ENCODE results near the gene BTBD16. TPM values are rescaled to one million over a fixed set of nuclear protein-coding genes. Genes with fewer than 3 reads are reported as not detected.

The BTBD16 gene
- total RNA-seq, 1 donor from 2014 or later = not detected

- TF ChIP-seq, protein P1, sequence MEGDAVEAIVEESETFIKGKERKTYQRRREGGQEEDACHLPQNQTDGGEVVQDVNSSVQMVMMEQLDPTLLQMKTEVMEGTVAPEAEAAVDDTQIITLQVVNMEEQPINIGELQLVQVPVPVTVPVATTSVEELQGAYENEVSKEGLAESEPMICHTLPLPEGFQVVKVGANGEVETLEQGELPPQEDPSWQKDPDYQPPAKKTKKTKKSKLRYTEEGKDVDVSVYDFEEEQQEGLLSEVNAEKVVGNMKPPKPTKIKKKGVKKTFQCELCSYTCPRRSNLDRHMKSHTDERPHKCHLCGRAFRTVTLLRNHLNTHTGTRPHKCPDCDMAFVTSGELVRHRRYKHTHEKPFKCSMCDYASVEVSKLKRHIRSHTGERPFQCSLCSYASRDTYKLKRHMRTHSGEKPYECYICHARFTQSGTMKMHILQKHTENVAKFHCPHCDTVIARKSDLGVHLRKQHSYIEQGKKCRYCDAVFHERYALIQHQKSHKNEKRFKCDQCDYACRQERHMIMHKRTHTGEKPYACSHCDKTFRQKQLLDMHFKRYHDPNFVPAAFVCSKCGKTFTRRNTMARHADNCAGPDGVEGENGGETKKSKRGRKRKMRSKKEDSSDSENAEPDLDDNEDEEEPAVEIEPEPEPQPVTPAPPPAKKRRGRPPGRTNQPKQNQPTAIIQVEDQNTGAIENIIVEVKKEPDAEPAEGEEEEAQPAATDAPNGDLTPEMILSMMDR (IDR thresholded peaks at IDR 0.05) = no peak
- H3K27me3 ChIP-seq = no peaks in the 10 kb centered on the region
- H3K4me3 ChIP-seq = no peak overlapping the region
- H3K4me1 ChIP-seq = no peaks in the 10 kb centered on the region
- no peaks in the 10 kb centered on the region for H3K36me3 ChIP-seq
- H3K9me3 ChIP-seq = no peaks in the 10 kb centered on the region
- DNase-seq (ENCODE audit: low spot score in 2 of 2) = peak in 1 of 2 donors; percentile 38
- no peak overlapping the region for H3K27ac ChIP-seq
- intact Hi-C loops (cut with DNase I) = no loop called here
Measured at GRCh38 chr10:122357685-122358084, 86.6 kb downstream of the BTBD16 start.

DNA sequence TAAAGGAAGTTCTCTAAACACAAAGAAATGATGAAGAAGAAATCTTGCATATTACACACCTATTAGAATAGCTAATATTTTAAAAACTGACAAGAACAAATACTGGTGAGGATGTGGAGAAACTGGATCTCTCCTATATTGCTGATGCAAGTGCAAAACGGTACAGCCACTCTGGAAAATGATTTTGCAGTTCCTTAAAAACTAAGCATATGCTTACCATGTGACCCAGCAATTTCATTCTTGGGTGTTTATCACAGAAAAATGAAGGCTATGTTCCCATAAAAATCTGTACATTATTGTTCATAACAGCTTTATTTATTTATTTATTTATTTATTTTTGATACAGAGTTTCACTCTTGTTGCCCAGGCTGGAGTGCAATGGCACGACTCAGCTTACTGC is 88.5 kb downstream of the BTBD16 start:
- Histone ChIP-seq H3K27ac (no peak overlapping the region), H3K9me3 (no peaks in the 10 kb centered on the region), H3K4me1 (peaks cover 0 to 6% of the 10 kb centered on the region in 2 donors), H3K4me3 (no peak overlapping the region), H3K36me3 (no peaks in the 10 kb centered on the region), H3K27me3 (no peaks in the 10 kb centered on the region)
- no peak for DNase-seq (ENCODE audit: low spot score in 2 of 2)
- intact Hi-C loops (cut with DNase I) = no loop called here
- TF ChIP-seq, protein P1 (IDR thresholded peaks at IDR 0.05) = no peak

DNA sequence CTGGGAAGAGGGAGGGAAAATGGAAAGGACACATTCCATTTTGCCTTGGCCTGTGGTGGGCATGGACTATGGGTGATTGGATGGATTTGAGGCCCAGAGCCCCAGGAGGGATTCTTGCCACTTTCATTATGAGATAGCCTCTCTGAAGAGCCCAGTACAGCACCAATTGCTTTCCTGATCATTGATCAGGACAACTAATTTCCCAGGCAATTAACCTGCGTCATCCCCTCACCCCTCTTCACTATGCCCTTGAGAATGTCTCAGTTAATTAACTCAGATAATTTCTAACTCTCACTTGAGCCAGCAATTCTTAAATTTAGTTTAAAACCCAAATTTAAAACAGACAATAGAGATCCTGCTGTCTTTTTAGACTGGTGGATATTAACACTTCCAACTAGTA is 90.0 kb downstream of the BTBD16 start:
- peak in 1 of 2 donors; percentile 13 for DNase-seq (ENCODE audit: low spot score in 2 of 2)
- Histone ChIP-seq H3K9me3 (no peaks in the 10 kb centered on the region), H3K4me3 (no peak overlapping the region), H3K27me3 (no peaks in the 10 kb centered on the region), H3K27ac (no peak overlapping the region), H3K36me3 (no peaks in the 10 kb centered on the region), H3K4me1 (peaks cover 0 to 6% of the 10 kb centered on the region in 2 donors)
- TF ChIP-seq, protein P1 (IDR thresholded peaks at IDR 0.05) = no peak
- intact Hi-C loops (cut with DNase I) = no loop called here

- intact Hi-C loops (cut with DNase I) = no loop called here
- Histone ChIP-seq H3K9me3 (no peaks in the 10 kb centered on the region), H3K4me1 (peaks cover 0 to 6% of the 10 kb centered on the region in 2 donors), H3K4me3 (no peak overlapping the region), H3K36me3 (no peaks in the 10 kb centered on the region), H3K27ac (no peak overlapping the region), H3K27me3 (no peaks in the 10 kb centered on the region)
- DNase-seq (ENCODE audit: low spot score in 2 of 2) = peak in 1 of 2 donors; percentile 28
- TF ChIP-seq, protein P1 (IDR thresholded peaks at IDR 0.05) = no peak
Measured at GRCh38 chr10:122362031-122362592, 91.0 kb downstream of the BTBD16 start.

- intact Hi-C loops (cut with DNase I) = no loop called here
- no peaks in the 10 kb centered on the region for H3K36me3 ChIP-seq
- H3K9me3 ChIP-seq = no peaks in the 10 kb centered on the region
- H3K27ac ChIP-seq = no peak overlapping the region
- peaks cover 0 to 6% of the 10 kb centered on the region in 2 donors for H3K4me1 ChIP-seq
- TF ChIP-seq, protein P1 (IDR thresholded peaks at IDR 0.05) = no peak
- no peaks in the 10 kb centered on the region for H3K27me3 ChIP-seq
- H3K4me3 ChIP-seq = no peak overlapping the region
- peak in 1 of 2 donors; percentile 43 for DNase-seq (ENCODE audit: low spot score in 2 of 2)
Measured at GRCh38 chr10:122362621-122363020, 91.5 kb downstream of the BTBD16 start.

GRCh38 chr10:122363311-122363710 is 92.2 kb downstream of the BTBD16 start:
- TF ChIP-seq, protein P1 (IDR thresholded peaks at IDR 0.05) = no peak
- no peak overlapping the region for H3K4me3 ChIP-seq
- intact Hi-C loops (cut with DNase I) = no loop called here
- H3K27ac ChIP-seq = peak overlapping the region in 1 of 2 donors; percentile 39
- peak in 1 of 2 donors; percentile 12 for DNase-seq (ENCODE audit: low spot score in 2 of 2)
- H3K36me3 ChIP-seq = no peaks in the 10 kb centered on the region
- peaks cover 0 to 6% of the 10 kb centered on the region in 2 donors for H3K4me1 ChIP-seq
- H3K27me3 ChIP-seq = no peaks in the 10 kb centered on the region
- H3K9me3 ChIP-seq = no peaks in the 10 kb centered on the region
